SHP77 treated with DMSO at 0.1 percent for 48 hours (cell line): ENCODE data around the gene MTFMT.

Experiments used
- DNase-seq: peaks from one replicate; lab custom pipeline; 2025; lab: John Stamatoyannopoulos, UW

Gene MTFMT

DNA sequence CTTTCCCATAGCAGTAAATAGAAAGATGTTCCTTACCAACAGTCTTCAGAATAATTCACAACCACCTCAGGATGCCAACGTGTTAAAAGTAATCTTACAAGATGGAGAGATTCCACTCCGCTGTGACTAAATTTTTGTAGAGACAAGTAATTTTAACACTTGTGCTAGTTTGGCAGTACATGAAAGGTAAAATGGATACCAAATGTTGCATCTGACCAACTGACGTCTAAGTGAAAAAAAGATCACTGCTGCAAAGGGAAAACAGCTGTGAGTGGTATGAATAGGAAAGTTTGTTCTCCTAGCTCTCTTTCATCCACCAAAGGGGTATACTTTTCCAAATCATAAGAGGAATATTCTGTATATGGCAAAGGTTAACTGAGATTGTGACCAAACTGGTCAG is 42.3 kb downstream of the MTFMT start:
- no peak for DNase-seq

DNA sequence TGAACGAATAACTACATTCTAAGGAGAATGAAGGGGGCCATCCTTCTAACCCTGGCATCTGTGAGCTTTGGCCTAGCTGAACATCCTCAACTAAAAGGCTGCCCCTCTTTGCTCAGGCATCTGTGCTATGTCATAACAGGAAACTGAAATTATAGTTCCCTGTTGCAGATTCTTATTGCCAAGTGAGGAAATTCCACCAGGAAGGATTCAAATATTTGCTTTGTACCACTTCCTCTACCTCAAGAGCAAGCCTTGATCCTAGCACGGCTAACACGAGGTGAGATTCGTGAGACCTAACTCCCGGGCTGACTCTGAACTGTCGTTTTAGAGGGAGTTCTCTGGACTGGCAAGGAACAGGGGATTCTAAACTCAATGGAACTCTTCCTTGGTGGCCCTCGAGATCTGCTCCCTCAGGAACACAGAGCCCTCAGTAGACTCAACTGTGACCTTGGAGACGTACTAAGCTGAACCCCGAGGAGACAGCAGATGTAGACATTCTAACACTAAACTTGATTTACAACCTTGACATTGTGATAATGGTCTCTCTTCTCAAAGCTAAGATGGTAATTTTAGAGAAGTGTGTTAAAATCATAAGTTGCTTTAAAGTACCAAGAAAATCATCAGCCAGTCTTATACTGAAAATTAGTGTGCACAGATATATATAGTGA is 43.9 kb downstream of the MTFMT start:
- DNase-seq = no peak

DNA sequence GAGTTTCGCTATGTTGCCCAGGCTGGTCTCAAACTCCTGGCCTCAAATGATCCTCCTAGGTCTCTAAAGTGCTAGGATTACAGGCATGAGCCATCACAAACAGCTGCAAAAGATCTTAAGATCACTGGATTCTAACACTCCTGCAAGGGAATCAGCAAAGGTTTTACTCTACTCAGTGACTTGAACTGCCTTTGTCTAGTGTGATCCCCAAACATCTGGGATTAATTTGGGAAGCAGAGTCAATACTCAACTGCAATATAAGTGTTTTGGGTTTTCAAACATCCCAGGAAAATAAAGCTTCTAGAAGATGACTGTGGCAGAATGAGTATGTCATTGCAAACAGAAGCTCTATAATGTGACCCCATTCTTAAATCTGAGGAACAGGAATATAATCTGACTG is 47.0 kb downstream of the MTFMT start:
- DNase-seq = no peak

DNA sequence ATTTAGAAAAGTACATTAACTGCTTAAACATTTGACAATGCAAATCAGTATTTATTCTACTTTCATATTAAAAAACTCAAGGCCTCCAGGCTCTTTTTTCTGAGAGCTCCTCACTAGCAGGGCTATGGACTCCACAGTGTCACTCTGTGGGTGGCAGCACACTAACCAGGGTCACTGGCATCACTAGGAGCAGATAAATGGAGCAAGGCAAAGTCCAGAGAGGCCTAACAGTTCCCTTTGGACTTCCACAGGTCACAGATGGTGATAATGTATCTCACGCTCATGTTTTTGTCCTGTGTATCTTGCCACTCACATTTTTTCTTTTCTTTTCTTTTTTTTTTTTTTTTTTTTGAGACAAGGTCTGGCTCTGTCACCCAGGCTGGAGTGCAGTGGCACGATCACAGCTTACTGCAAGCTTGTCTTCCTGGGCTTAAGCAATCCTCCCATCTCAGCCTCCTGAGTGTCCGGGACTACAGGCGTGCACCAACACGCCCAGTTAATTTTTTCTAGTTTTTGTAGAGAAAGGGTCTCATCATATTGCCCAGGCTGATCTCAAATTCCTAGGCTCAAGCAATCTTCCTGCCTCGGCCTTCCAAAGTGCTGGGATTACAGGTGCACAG is 47.5 kb downstream of the MTFMT start:
- DNase-seq = no peak

DNA sequence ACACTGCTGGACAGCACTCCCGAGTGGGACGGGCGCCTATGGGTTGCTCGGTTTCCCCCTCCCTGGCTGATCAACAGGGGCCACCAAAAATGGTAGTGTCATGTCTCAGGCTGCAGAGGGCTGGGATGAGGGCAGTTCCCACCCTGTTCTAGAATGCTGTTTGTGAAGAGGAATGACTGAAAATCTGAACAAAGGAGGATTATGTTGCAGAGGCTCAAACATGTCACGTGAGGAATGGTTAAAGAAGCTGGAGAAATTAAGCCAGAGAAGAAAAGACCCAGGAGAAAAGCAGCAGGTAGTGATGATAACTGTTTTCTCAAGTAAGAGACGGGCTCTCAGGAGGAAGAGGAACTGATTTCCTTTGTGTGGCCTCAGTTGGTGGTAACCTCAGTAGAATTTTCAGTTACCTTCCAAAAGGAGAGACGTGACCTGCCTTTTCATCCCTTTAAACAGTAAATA is 50.2 kb downstream of the MTFMT start:
- DNase-seq = no peak

DNA sequence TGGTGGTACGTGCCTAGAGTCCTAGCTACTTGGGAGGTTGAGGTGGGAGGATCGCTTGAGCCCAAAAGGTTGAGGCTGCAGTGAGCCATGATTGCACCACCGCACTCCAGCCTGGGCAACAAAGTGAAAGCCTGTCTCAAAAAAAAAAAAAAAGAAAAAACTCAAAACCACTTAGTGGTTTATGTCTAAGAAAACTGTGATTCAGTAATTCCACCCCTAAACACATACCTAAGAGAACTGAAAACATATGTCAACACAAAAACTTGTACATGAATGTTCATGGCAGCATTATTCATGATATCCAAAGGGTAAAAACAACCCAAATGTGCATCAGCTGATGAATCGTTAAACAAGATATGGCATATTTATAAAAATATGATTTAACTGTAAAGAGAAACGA is 54.0 kb downstream of the MTFMT start:
- DNase-seq = no peak

DNA sequence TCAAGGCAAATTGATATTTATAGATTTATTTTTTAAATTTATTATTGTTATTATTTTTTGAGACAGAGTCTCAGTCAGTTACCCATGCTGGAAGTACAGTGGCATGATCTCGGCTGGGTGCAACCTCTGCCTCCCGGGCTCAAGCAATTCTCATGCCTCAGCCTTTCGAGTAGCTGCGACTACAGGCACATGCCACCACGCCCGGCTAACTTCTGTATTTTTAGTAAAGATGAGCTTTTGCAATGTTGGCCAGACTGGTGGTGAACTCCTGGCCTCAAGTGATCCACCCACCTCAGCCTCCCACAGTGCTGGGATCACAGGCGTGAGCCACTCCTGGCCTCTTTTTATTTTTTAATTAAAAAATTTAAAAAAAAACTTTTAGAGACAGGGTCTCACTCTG is 58.7 kb downstream of the MTFMT start:
- DNase-seq = no peak

DNA sequence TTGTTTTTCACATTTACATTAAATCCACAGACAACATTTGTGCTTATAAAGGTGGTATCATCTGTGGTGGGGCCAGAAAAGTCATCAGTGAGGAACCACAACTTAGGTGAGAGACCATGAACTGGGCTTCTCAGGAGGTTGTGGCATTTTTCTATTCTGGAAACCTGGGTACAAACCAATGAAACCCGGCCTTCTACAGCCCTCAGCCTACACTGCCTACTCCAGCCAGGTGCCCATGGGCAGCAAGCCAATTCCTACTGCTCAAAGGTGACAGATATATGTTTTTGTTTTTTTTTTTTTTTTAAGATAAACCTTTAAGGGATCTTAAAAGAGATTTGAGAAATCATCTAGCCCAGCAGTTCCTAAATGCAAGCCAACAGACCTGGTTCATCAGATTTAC is 60.0 kb downstream of the MTFMT start:
- no peak for DNase-seq

DNA sequence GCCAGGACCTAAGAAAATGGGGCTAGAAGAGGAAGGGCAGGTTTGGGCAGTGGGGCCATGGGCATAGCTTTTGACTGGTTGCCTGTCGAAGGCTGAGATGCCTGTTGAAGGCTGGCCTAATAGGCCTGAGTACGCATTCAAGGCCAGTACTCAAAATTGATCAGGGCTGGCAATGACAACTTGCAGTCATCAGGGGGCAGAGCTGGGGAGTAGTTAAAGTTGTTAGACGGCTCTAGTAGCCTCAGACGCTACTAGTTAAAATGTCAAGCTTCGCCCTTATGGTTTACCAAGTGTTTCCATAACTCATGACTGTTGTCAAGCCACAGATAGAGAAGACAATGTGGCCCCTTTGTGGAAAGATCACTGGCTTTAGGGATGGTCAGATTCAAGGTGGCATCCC is 68.4 kb downstream of the MTFMT start:
- no peak for DNase-seq

DNA sequence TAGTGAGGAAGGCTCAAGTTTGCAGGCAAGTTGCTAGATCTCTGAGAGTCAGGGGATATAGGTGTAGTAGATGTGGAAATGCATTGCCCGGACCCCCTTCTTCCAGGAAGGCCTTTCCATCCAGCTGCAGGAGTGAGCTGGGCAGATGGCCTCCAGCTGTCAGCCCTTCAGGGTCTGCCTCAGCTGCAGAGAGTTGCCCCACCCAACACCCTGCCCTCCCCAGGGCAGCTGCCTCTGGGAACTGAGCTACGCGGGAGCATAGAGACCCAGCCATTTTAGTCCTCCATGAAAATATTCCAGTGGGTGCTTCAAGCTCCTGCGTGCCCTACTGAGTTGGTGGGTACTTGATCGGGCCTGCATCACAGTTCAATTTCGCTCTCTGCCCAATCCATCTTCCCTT is 69.3 kb downstream of the MTFMT start:
- DNase-seq = no peak

DNA sequence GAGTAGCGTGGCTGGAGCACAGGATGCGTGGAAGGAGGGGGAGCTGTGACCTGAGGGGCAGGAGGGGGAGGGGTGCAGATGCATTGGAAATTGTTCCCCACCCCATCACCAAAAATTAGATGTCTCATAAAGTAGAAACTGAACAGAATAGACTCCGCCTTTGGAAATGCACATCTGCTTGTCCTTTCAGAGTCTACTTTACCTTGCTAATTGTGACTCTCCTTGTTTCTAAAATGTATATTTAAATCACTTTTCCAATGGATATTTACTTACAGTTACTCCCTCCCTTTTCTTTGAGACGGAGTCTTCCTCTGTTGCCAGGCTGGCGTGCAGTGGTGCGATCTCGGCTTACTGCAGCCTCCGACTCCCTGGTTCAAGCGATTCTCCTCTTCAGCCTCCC is 70.3 kb downstream of the MTFMT start:
- no peak for DNase-seq

DNA sequence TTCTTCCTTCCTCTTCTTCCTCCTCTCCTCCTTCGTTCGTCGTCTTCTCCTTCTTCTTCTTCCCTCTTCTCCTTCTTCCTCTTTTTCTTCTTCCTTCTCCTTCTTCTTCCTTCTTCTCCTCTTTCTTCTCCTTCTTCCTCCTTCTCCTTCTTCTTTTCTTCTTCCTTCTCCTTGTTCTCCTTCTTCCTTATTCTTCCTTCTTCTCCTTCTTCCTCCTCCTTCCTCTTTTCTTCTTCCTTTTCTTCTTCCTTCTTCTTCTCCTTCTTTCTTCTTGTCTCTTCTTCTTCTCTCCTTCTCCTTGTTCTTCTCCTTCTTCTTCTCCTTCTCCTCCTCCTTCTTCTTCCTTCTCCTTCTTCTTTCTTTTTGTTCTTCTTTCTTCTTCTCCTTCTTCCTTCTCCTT is 75.0 kb downstream of the MTFMT start:
- DNase-seq = no peak

DNA sequence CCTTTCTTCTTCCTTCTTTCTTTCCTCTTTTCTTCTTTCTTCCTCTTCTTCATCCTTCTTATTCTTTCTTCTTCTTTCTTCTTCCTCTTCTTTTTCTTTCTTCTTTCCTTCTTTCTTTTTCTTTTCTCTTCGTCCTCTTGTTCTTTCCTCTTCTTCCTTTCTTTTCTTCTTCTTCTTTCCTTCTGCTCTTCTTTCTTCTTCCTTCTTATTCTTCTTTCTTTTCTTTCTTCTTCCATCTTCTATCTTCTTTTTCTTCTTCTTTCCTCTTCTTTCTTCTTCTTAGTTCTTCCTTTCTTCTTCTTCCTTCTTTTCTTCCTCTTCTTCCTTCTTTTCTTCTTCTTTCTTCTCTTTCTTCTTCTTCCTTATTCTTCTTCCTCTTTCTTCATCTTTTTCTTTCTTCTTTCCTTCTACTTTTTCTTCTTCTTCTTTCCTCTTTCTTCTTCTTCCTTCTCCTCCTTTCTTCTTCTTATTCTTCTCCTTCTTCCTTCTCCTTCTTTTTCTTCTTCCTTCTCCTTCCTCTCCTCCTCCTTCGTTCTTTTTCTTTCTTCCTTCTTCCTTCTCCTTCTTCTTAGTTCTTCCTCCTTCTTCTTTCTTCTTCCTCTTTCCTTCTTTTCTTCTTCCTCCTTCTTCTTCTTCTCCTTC is 77.5 kb downstream of the MTFMT start:
- no peak for DNase-seq
